Subcutaneous abdominal adipose tissue (tissue), 5 donors: Measurements from ENCODE around the gene GMFB.
"Not testable (repeated sequence)": the region's sequence is repeated elsewhere in the genome, so short reads cannot be mapped to it uniquely, and the experiment has no call there.

Experiments
- H3K27ac ChIP-seq: one replicate; pipeline ENCODE4 v1.7.0; 2013; ENCODE audit warnings: low read depth, mild to moderate bottlenecking, inconsistent platforms, low read length, moderate library complexity
- H3K27me3 ChIP-seq, 5 donors: one replicate each; pipeline ENCODE4 v1.7.0; 2013; ENCODE audit warnings: low read length in 5 of 5, inconsistent platforms in 1 of 5; ENCODE audit not compliant: control insufficient read depth in 5 of 5, insufficient read depth in 4 of 5
- H3K36me3 ChIP-seq, 5 donors: one replicate each; pipeline ENCODE4 v1.7.0; 2013; ENCODE audit warnings: low read length in 5 of 5; ENCODE audit not compliant: control insufficient read depth in 5 of 5, insufficient read depth in 5 of 5
- H3K4me1 ChIP-seq, 5 donors: one replicate each; pipeline ENCODE4 v1.7.0; 2013; ENCODE audit warnings: low read length in 5 of 5, mild to moderate bottlenecking in 3 of 5, moderate library complexity in 1 of 5; ENCODE audit not compliant: control insufficient read depth in 5 of 5, insufficient read depth in 5 of 5
- H3K4me3 ChIP-seq, 5 donors: one replicate each; pipeline ENCODE4 v1.7.0; 2013; ENCODE audit warnings: low read length in 5 of 5, low read depth in 1 of 5
- H3K9ac ChIP-seq, 5 donors: one replicate each; pipeline ENCODE4 v1.7.0; 2013; ENCODE audit warnings: low read length in 5 of 5, mild to moderate bottlenecking in 4 of 5, moderate library complexity in 3 of 5
- H3K9me3 ChIP-seq, 5 donors: one replicate each; pipeline ENCODE4 v1.7.0; 2013; ENCODE audit warnings: low read length in 5 of 5; ENCODE audit not compliant: control insufficient read depth in 5 of 5
- donor health status: healthy.
- donor health status: healthy.
- donor health status: healthy.
- donor health status: healthy.
- donor health status: healthy.

The GMFB gene

GRCh38 chr14:54467280-54467679 is 21.5 kb downstream of the GMFB start:
- no peak overlapping the region for H3K9ac ChIP-seq
- no peak overlapping the region for H3K4me3 ChIP-seq
- H3K9me3 ChIP-seq, result peaks cover 4 to 8% (median 6%) of the 10 kb centered on the region in 5 donors
- no peaks in the 10 kb centered on the region for H3K27me3 ChIP-seq
- H3K4me1 ChIP-seq, result peaks cover 0 to 3% (median 0%) of the 10 kb centered on the region in 5 donors
- peaks cover 0 to 12% (median 11%) of the 10 kb centered on the region in 5 donors for H3K36me3 ChIP-seq
- H3K27ac ChIP-seq, result no peak overlapping the region

GRCh38 chr14:54465654-54466053 is 23.1 kb downstream of the GMFB start:
- peaks cover 0 to 3% (median 0%) of the 10 kb centered on the region in 5 donors for H3K4me1 ChIP-seq
- peaks cover 4 to 8% (median 6%) of the 10 kb centered on the region in 5 donors for H3K9me3 ChIP-seq
- no peaks in the 10 kb centered on the region for H3K27me3 ChIP-seq
- H3K36me3 ChIP-seq, result peaks cover 0 to 4% (median 2%) of the 10 kb centered on the region in 5 donors
- H3K4me3 ChIP-seq, result no peak overlapping the region
- no peak overlapping the region for H3K27ac ChIP-seq
- no peak overlapping the region for H3K9ac ChIP-seq

- H3K4me1 ChIP-seq, result peaks cover 0 to 3% (median 0%) of the 10 kb centered on the region in 5 donors
- no peaks in the 10 kb centered on the region for H3K36me3 ChIP-seq
- no peak overlapping the region for H3K9ac ChIP-seq
- H3K27ac ChIP-seq, result no peak overlapping the region
- H3K27me3 ChIP-seq, result no peaks in the 10 kb centered on the region
- H3K9me3 ChIP-seq, result peaks cover 0 to 2% (median 0%) of the 10 kb centered on the region in 5 donors
- no peak overlapping the region for H3K4me3 ChIP-seq
These were observed 26.7 kb downstream of the GMFB start for GRCh38 chr14:54462048-54462447.

DNA sequence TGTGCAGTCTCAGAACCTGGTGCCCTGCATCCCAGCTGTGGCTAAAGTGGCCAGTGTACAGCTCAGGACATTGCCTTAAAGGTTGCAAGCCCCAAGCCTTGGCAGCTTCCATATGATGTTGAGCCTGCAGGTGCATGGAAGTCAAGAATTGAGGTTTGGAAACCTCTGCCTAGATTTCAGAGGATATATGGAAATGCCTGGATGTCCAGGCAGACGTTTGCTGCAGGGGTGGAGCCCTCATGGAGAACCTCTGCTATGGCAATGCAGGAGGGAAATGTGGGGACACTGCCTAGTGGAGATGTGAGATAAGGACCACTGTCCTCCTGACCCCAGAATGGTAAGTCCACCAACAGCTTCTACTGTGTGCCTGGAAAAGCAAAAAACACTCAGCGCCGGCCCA is 29.7 kb downstream of the GMFB start:
- no peaks in the 10 kb centered on the region for H3K27me3 ChIP-seq
- no peak overlapping the region for H3K27ac ChIP-seq
- no peaks in the 10 kb centered on the region for H3K4me1 ChIP-seq
- no peak overlapping the region for H3K9ac ChIP-seq
- no peaks in the 10 kb centered on the region for H3K36me3 ChIP-seq
- H3K4me3 ChIP-seq, result no peak overlapping the region
- no peaks in the 10 kb centered on the region for H3K9me3 ChIP-seq

- not testable (repeated sequence) for H3K4me1 ChIP-seq, H3K4me3 ChIP-seq, H3K9ac ChIP-seq, H3K27me3 ChIP-seq, H3K27ac ChIP-seq, H3K9me3 ChIP-seq, H3K36me3 ChIP-seq
These were observed 30.2 kb downstream of the GMFB start for GRCh38 chr14:54458536-54458935.

DNA sequence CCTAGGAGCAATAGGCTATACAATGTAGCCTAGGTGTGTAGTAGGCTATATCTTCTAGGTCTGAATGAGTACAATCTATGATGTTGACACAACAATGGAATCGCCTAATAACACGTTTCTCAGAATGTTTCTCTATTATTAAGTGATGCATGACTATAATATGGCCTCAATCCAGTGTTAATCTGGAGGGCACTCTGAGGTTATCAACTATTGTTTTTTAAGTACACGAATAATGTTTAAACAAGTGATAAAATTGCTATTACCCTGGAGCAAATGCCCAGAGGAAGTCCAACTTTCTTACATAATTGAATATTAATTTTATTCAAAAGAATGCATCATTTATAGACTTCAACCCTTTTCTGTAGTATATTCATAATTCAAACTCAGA is 31.2 kb downstream of the GMFB start:
- H3K4me3 ChIP-seq, result no peak overlapping the region
- no peak overlapping the region for H3K27ac ChIP-seq
- no peaks in the 10 kb centered on the region for H3K27me3 ChIP-seq

GRCh38 chr14:54456820-54457608 is 31.8 kb downstream of the GMFB start:
- H3K9ac ChIP-seq, H3K9me3 ChIP-seq, H3K4me1 ChIP-seq, H3K27me3 ChIP-seq, H3K4me3 ChIP-seq, H3K27ac ChIP-seq, H3K36me3 ChIP-seq: not testable (repeated sequence)

More for the DNA sequence above, 31.2 kb downstream of the GMFB start:
- no peaks in the 10 kb centered on the region for H3K36me3 ChIP-seq
- H3K9me3 ChIP-seq, result no peaks in the 10 kb centered on the region
- no peaks in the 10 kb centered on the region for H3K4me1 ChIP-seq
- no peak overlapping the region for H3K9ac ChIP-seq

- no peaks in the 10 kb centered on the region for H3K9me3 ChIP-seq
- H3K4me1 ChIP-seq, result peaks cover 0 to 3% (median 0%) of the 10 kb centered on the region in 5 donors
- H3K4me3 ChIP-seq, result no peak overlapping the region
- no peaks in the 10 kb centered on the region for H3K27me3 ChIP-seq
- H3K27ac ChIP-seq, result no peak overlapping the region
- H3K36me3 ChIP-seq, result no peaks in the 10 kb centered on the region
- no peak overlapping the region for H3K9ac ChIP-seq
These were observed 33.4 kb downstream of the GMFB start for GRCh38 chr14:54455363-54455762.

DNA sequence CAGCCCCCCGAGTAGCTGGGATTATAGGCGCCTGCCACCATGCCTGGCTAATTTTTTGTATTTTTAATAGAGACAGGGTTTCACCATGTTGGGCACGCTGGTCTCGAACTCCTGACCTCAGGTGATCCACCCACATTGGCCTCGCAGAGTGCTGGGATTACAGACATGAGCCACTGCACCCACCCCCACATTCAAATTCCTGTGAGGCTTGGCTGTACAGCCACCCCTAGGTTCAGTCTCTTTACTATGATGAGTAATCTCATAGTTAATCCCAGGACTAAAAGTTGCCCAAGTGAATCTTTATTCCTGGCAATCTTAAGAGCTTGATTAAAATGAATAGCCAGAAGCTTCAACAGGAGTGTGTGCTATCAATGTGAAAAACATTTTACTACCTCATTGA is 34.8 kb downstream of the GMFB start:
- H3K27me3 ChIP-seq, result not testable (repeated sequence)

DNA sequence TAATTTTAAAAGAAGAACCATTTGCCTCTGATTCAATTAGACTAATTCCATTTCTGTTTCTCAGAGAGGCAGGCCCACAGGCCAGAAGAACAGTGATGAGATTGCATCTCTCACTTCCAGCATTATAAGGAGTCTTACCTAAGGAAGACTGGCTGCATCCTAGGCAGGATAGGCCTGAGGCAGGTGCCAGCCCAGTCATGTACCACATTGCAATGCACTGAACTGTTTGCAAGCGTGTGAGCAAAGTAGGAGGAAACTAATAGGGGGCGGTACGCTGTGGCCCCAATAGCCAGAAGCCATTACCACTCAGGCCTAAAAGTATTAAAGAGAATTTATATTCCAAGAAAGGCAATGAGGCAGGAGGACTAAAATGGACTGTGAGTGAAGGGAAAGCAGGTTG is 35.5 kb downstream of the GMFB start:
- H3K27ac ChIP-seq, result no peak overlapping the region
- no peaks in the 10 kb centered on the region for H3K36me3 ChIP-seq
- H3K9ac ChIP-seq, result no peak overlapping the region
- H3K4me1 ChIP-seq, result peaks cover 0 to 4% (median 0%) of the 10 kb centered on the region in 5 donors
- no peak overlapping the region for H3K4me3 ChIP-seq
- no peaks in the 10 kb centered on the region for H3K9me3 ChIP-seq
- no peaks in the 10 kb centered on the region for H3K27me3 ChIP-seq

More for the DNA sequence above, 34.8 kb downstream of the GMFB start:
- H3K9me3 ChIP-seq, H3K27ac ChIP-seq, H3K4me3 ChIP-seq, H3K9ac ChIP-seq, H3K4me1 ChIP-seq, H3K36me3 ChIP-seq: not testable (repeated sequence)
